H1 (cell line): Measurements from ENCODE around the gene FBXL16. TPM values are rescaled to one million over a fixed set of nuclear protein-coding genes. Genes with fewer than 3 reads are reported as not detected.

Experiments
- TCF12 ChIP-seq: IDR thresholded peaks from 2 replicates; pipeline ENCODE4 v1.6.1; 2011; ENCODE audit warnings: low read depth, mild to moderate bottlenecking, low read length
- polyA plus RNA-seq, 7 experiments: library from polyadenylated mRNA; depleted of rRNA in 3 of 7; stranded (reverse) in 5 of 7; unstranded in 2 of 7; fragments of >200 nt in 5 of 7; fragments of 200-250 nt in 2 of 7; gene quantifications; 1 replicate in 5 of 7; 2 replicates in 1 of 7; 4 replicates in 1 of 7; pipeline versions ENCODE4 v1.2.1 to v1.2.3, GENCODE V29; 2011 to 2013; ENCODE audit warnings: missing spikeins in 2 of 7, mixed read lengths in 2 of 7
- total RNA-seq: library from RNA; stranded (reverse); fragmentation: NEBNext Ultra II Directional; extraction: Animal tissue kit (Norgen Biotek cat#: 25700); gene quantifications from 2 replicates; pipeline ENCODE4 v1.2.1, GENCODE V29; 2021
- TF ChIP-seq, protein P1 (sequence below): IDR thresholded peaks from 2 replicates; pipeline ENCODE4 v1.6.1; 2011; ENCODE audit warnings: low read length, improper control_type of control experiment

Gene FBXL16
- total and polyA plus RNA-seq, 2 of the 8 experiments (the other 6 are each of a cell fraction or from before 2014, with no cell fraction given), result 12.5 to 12.8 TPM

DNA sequence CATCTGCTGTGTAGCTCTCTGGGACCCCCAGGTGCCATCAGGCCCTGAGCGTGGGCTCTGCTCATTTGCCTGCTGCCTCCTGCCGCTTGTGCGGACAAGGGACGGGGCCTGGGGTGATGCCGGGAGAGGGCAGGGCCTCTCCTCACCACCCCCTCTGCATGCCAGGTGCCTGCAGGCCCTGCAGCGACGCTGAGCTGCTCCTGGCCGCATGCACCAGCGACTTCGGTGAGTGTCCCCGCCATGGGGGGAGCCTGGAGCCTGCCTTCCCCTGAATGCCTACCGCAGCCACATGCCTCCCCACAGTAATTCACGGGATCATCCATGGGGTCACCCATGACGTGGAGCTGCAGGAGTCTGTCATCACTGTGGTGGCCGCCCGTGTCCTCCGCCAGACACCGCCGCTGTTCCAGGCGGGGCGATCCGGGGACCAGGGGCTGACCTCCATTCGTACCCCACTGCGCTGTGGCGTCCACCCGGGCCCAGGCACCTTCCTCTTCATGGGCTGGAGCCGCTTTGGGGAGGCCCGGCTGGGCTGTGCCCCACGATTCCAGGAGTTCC lies 11.2 kb upstream of the FBXL16 start (continued):
- TF ChIP-seq, protein P1, sequence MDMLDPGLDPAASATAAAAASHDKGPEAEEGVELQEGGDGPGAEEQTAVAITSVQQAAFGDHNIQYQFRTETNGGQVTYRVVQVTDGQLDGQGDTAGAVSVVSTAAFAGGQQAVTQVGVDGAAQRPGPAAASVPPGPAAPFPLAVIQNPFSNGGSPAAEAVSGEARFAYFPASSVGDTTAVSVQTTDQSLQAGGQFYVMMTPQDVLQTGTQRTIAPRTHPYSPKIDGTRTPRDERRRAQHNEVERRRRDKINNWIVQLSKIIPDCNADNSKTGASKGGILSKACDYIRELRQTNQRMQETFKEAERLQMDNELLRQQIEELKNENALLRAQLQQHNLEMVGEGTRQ, result no peak
- no peak for TF ChIP-seq TCF12
